B cell (primary cell): Measurements from ENCODE around the gene FAM168A. TPM values are rescaled to one million over a fixed set of nuclear protein-coding genes. Genes with fewer than 3 reads are reported as not detected.

ENCODE experiments used
- ATAC-seq: fragments of 200-7000 bp; cut with Tn5 transposase; one replicate; pipeline ENCODE4 v1.10.0; 2021; ENCODE audit warnings: low read depth, mild to moderate bottlenecking, moderate number of reproducible peaks, moderate library complexity
- CTCF ChIA-PET: fragments of 350-600 bp; sonication (Branson Sonifier 250); formaldehyde crosslinking; loops from one replicate; lab custom pipeline; 2021; ENCODE audit warnings: antibody characterized with exemption, inconsistent platforms; lab: Charles Lee
- POLR2A ChIA-PET: fragments of 350-600 bp; sonication (Branson Sonifier 250); formaldehyde crosslinking; loops from one replicate; lab custom pipeline; 2021; ENCODE audit warnings: antibody characterized with exemption; lab: Charles Lee
- DNase-seq: peaks from one replicate; pipeline ENCODE4 v3.0.0; 2013
- H2AFZ ChIP-seq: 2 replicates; pipeline ENCODE4 v1.6.1; 2012; ENCODE audit warnings: mild to moderate bottlenecking, low read depth, low read length; ENCODE audit not compliant: insufficient read depth, poor library complexity, severe bottlenecking
- H3K27ac ChIP-seq, 2 donors: 1 replicate in 1 of 2; 2 replicates in 1 of 2; pipeline ENCODE4 v1.5.1; 2012 to 2013; ENCODE audit warnings: low read length in 2 of 2, mild to moderate bottlenecking in 2 of 2, moderate library complexity in 1 of 2
- H3K27me3 ChIP-seq, 4 experiments: fragments of 200-600 bp in 1 of 4; sonication (generic) in 1 of 4; replicated peaks in 1 of 4; 1 replicate in 2 of 4; 2 replicates in 2 of 4; pipeline versions ENCODE4 v1.6.1 to v1.7.0; 2013 to 2016; ENCODE audit warnings: low read length in 3 of 4, mild to moderate bottlenecking in 2 of 4, mixed read lengths in 1 of 4, moderate library complexity in 1 of 4; ENCODE audit not compliant: insufficient read depth in 4 of 4, control insufficient read depth in 3 of 4; ENCODE audit errors: control extremely low read depth in 1 of 4
- H3K36me3 ChIP-seq, 2 experiments: replicated peaks in 1 of 2; 1 replicate in 1 of 2; 2 replicates in 1 of 2; pipeline versions ENCODE4 v1.6.1 to v1.7.1; 2013; ENCODE audit warnings: low read length in 1 of 2; ENCODE audit not compliant: insufficient read depth in 2 of 2, control insufficient read depth in 1 of 2; ENCODE audit errors: control extremely low read depth in 1 of 2, extremely low read depth in 1 of 2
- H3K4me1 ChIP-seq, 2 donors: fragments of 200-600 bp in 1 of 2; sonication (generic) in 1 of 2; 1 replicate in 1 of 2; 2 replicates in 1 of 2; pipeline versions ENCODE4 v1.5.1 to v1.6.1; 2013 to 2017; ENCODE audit warnings: low read length in 2 of 2; ENCODE audit not compliant: control insufficient read depth in 2 of 2, insufficient read depth in 2 of 2
- H3K4me2 ChIP-seq: replicated peaks from 2 replicates; pipeline ENCODE3; 2012; ENCODE audit warnings: mild to moderate bottlenecking, low read depth, low read length; ENCODE audit not compliant: poor library complexity, severe bottlenecking
- H3K4me3 ChIP-seq, 5 experiments: fragments of 200-600 bp in 1 of 5; sonication (generic) in 1 of 5; 1 replicate in 3 of 5; 2 replicates in 2 of 5; pipeline versions ENCODE4 v1.5.1 to v1.7.0; 2011 to 2016; ENCODE audit warnings: low read length in 4 of 5, mild to moderate bottlenecking in 4 of 5, low read depth in 2 of 5, control low read depth in 1 of 5, moderate library complexity in 1 of 5; ENCODE audit not compliant: insufficient read depth in 1 of 5; ENCODE audit errors: control extremely low read depth in 1 of 5, extremely low read depth in 1 of 5
- H3K79me2 ChIP-seq: fragments of 200-600 bp; sonication (generic); one replicate; pipeline ENCODE4 v1.6.0; 2016; ENCODE audit warnings: low read length; ENCODE audit not compliant: control insufficient read depth, insufficient read depth
- H3K9ac ChIP-seq: fragments of 200-600 bp; sonication (generic); 2 replicates; pipeline ENCODE4 v1.6.1; 2017; ENCODE audit warnings: mild to moderate bottlenecking, low read length, moderate library complexity
- H3K9me3 ChIP-seq, 3 donors: one replicate each; pipeline versions ENCODE4 v1.6.1 to v1.7.1; 2013; ENCODE audit warnings: low read length in 2 of 3; ENCODE audit not compliant: control insufficient read depth in 2 of 3, insufficient read depth in 1 of 3; ENCODE audit errors: control extremely low read depth in 1 of 3
- H4K20me1 ChIP-seq: 2 replicates; pipeline ENCODE4 v1.6.0; 2012; ENCODE audit warnings: mild to moderate bottlenecking, low read length; ENCODE audit not compliant: insufficient read depth, control insufficient read depth, poor library complexity, severe bottlenecking
- H3K27ac Mint-ChIP-seq: one replicate; pipeline ENCODE4 v1.8.0; 2021; ENCODE audit warnings: mixed read lengths
- H3K27me3 Mint-ChIP-seq: one replicate; pipeline ENCODE4 v1.8.0; 2021; ENCODE audit warnings: mixed read lengths
- H3K4me1 Mint-ChIP-seq: one replicate; pipeline ENCODE4 v1.8.0; 2021; ENCODE audit warnings: mixed read lengths
- H3K4me3 Mint-ChIP-seq: one replicate; pipeline ENCODE4 v1.8.0; 2021; ENCODE audit warnings: mixed read lengths
- H3K9me3 Mint-ChIP-seq: one replicate; pipeline ENCODE4 v1.8.0; 2022; ENCODE audit warnings: mixed read lengths; ENCODE audit not compliant: insufficient read depth
- CTCF ChIP-seq: fragments of 200-600 bp; IDR thresholded peaks from one replicate; pipeline ENCODE4 v1.8.0; 2022; ENCODE audit warnings: antibody characterized with exemption, mild to moderate bottlenecking
- EZH2 ChIP-seq: IDR thresholded peaks from 2 replicates; pipeline ENCODE4 v1.6.1; 2012; ENCODE audit warnings: borderline replicate concordance, low read depth, mild to moderate bottlenecking, moderate library complexity, low read length; ENCODE audit not compliant: insufficient read depth, poor library complexity, severe bottlenecking
- WGBS: methylation state at CpG from one replicate; pipeline ENCODE4 v1.1.5; 2013; ENCODE audit warnings: missing lambda C conversion rate; ENCODE audit not compliant: insufficient coverage; 5-methylcytosine and 5-hydroxymethylcytosine counted together
- intact Hi-C: fragments of 100-400 bp; cut with micrococcal nuclease; formaldehyde crosslinking; loops from one replicate; pipeline ENCODE4 v1.10.0; 2022
- polyA plus RNA-seq: library from polyadenylated mRNA; depleted of rRNA; stranded (reverse); fragments of >200 nt; gene quantifications from 2 replicates; pipeline ENCODE4 v1.2.3, GENCODE V29; 2012
- total RNA-seq, 2 donors: library from RNA; stranded (reverse); fragments of 120-200 nt in 1 of 2; gene quantifications; 1 replicate in 1 of 2; 2 replicates in 1 of 2; pipeline versions ENCODE4 v1.2.3 to v1.2.4, GENCODE V29; 2013 to 2022

FAM168A gene
- total and polyA plus RNA-seq, 2 donors (not counting 1 experiment from before 2014, with no cell fraction given): 11.0 to 26.8 TPM

DNA sequence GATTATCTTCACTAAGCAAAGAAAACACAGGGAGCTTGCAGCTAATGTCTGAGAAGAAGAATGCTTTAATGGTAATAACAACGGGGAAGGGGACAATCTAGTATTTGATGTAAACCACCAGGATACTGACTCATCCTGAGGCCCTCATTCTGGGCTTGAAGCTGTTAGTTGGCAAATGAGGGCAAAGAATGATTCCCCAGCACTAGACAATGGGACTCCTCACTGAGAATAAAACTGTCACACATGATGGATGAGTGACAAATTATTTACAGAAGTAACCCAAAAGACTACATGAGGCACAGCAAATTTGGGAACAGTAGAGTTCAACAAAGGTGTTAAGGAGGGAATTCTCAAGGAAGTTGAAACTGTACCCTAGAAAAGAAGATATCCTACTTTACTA lies 76.3 kb downstream of the FAM168A start:
- no CpG with 5 or more reads among the region's 1 CpG for WGBS
- ATAC-seq: no peak

More for the DNA sequence above, 76.3 kb downstream of the FAM168A start:
- Mint-ChIP-seq H3K27me3 (no peaks in the 10 kb centered on the region), H3K4me1 (peaks cover 15% of the 10 kb centered on the region), H3K4me3 (no peak overlapping the region), H3K27ac (no peak overlapping the region), H3K9me3 (no peaks in the 10 kb centered on the region)
- Histone ChIP-seq H3K4me3 (no peak overlapping the region), H3K27me3 (no peaks in the 10 kb centered on the region), H3K27ac (no peak overlapping the region), H3K9ac (no peak overlapping the region), H3K9me3 (no peaks in the 10 kb centered on the region), H3K36me3 (no peaks in the 10 kb centered on the region), H3K4me1 (peaks cover 0 to 7% of the 10 kb centered on the region in 2 donors), H2AFZ (no peak overlapping the region), H3K4me2 (no peak overlapping the region), H4K20me1 (no peaks in the 10 kb centered on the region), H3K79me2 (peaks cover 6% of the 10 kb centered on the region)
- CTCF ChIA-PET: no interaction called here
- no peak for DNase-seq
- intact Hi-C loops: no loop called here
- POLR2A ChIA-PET: interaction anchor here (0.7 kb wide), 1 partner anchor 261 kb away, joined by 3 read pairs; no protein-coding TSS in a partner anchor
- TF ChIP-seq EZH2 (no peak), CTCF (no peak)
